ENCODE results near the gene NAGA. TPM values are rescaled to one million over a fixed set of nuclear protein-coding genes. Genes with fewer than 3 reads are reported as not detected.

Gene NAGA
- total and polyA plus RNA-seq, 9 of the 15 experiments (the other 6 are each of a cell fraction or from before 2014, with no cell fraction given): 6.5 to 20.6 (median 17.4) TPM

- TF ChIP-seq ZMIZ1 (IDR thresholded peaks at IDR 0.05; ENCODE audit: low read depth in 2 of 2, low read length in 2 of 2) (no peak), ZNF174 (CRISPR knock-in tag; IDR thresholded peaks at IDR 0.05) (no peak), YBX1 (IDR thresholded peaks at IDR 0.05) (no peak), TEAD2 (tag; IDR thresholded peaks at IDR 0.05) (no peak), ZSCAN29 (IDR thresholded peaks at IDR 0.05) (no peak), CHD4 (IDR thresholded peaks at IDR 0.05; ENCODE audit: insufficient read depth, insufficient replicate concordance, low read depth, low read length, poor library complexity, severe bottlenecking) (no peak), POLR2H (tag; IDR thresholded peaks at IDR 0.05; ENCODE audit: low read depth) (no peak)
- TF ChIP-seq, protein P1, sequence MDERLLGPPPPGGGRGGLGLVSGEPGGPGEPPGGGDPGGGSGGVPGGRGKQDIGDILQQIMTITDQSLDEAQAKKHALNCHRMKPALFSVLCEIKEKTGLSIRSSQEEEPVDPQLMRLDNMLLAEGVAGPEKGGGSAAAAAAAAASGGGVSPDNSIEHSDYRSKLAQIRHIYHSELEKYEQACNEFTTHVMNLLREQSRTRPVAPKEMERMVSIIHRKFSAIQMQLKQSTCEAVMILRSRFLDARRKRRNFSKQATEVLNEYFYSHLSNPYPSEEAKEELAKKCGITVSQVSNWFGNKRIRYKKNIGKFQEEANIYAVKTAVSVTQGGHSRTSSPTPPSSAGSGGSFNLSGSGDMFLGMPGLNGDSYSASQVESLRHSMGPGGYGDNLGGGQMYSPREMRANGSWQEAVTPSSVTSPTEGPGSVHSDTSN (CRISPR knock-in tag; IDR thresholded peaks at IDR 0.05; ENCODE audit: low read depth): no peak
- TF ChIP-seq, protein P1 (tag; conservative IDR thresholded peaks at IDR 0.05; ENCODE audit: low read depth): no peak
These were observed 41.2 kb upstream of the NAGA start (continued) for GRCh38 chr22:42111798-42112197.

Data from K562 (cell line).